H1 (cell line): ENCODE results near the gene CCDC33. TPM values are rescaled to one million over a fixed set of nuclear protein-coding genes. Genes with fewer than 3 reads are reported as not detected.

Experiments
- CTCF ChIA-PET: fragments of 300-600 bp; sonication (Branson Sonifier 250); formaldehyde crosslinking; loops from one replicate; lab custom pipeline; 2021; ENCODE audit not compliant: partially characterized antibody; lab: Charles Lee
- POLR2A ChIA-PET: fragments of 300-600 bp; sonication (Branson Sonifier 250); formaldehyde crosslinking; loops from one replicate; lab custom pipeline; 2021; ENCODE audit warnings: inconsistent platforms; ENCODE audit not compliant: partially characterized antibody; lab: Charles Lee
- DNase-seq, 2 experiments: peaks; one replicate each; pipeline versions ENCODE4 v3.0.0 to v3.0.0-alpha.2; 2010 to 2022; ENCODE audit warnings: low spot score in 2 of 2, low read depth in 1 of 2, mixed read lengths in 1 of 2
- FAIRE-seq: peaks from 2 replicates; lab custom pipeline; 2011; peaks lifted over from hg19 to GRCh38; lab: Jason Lieb, UNC
- H2AFZ ChIP-seq: 2 replicates; pipeline ENCODE4 v1.8.1; 2012; ENCODE audit warnings: low read length, inconsistent platforms
- H2AK5ac ChIP-seq: 2 replicates; pipeline ENCODE4 v1.6.1; 2013; ENCODE audit warnings: low read depth, low read length
- H2BK120ac ChIP-seq: replicated peaks from 2 replicates; pipeline ENCODE3; 2013; ENCODE audit warnings: low read depth, low read length, inconsistent platforms
- H2BK12ac ChIP-seq: 2 replicates; pipeline ENCODE4 v1.6.1; 2013; ENCODE audit warnings: low read depth, low read length
- H2BK15ac ChIP-seq: 2 replicates; pipeline ENCODE4 v1.6.1; 2013; ENCODE audit warnings: low read length
- H2BK20ac ChIP-seq: 2 replicates; pipeline ENCODE4 v1.6.1; 2013; ENCODE audit warnings: low read length
- H2BK5ac ChIP-seq: 2 replicates; pipeline ENCODE4 v1.6.1; 2013; ENCODE audit warnings: low read depth, low read length
- H3K14ac ChIP-seq: 2 replicates; pipeline ENCODE4 v1.6.1; 2013; ENCODE audit warnings: inconsistent platforms; ENCODE audit not compliant: insufficient read length
- H3K18ac ChIP-seq: 2 replicates; pipeline ENCODE4 v1.6.1; 2013; ENCODE audit warnings: low read length; ENCODE audit errors: extremely low read depth
- H3K23ac ChIP-seq: 2 replicates; pipeline ENCODE4 v1.6.1; 2013; ENCODE audit warnings: inconsistent platforms; ENCODE audit not compliant: insufficient read length
- H3K23me2 ChIP-seq: 2 replicates; pipeline ENCODE4 v1.6.1; 2013; ENCODE audit warnings: low read depth, low read length
- H3K27ac ChIP-seq: 2 replicates; pipeline ENCODE4 v1.6.1; 2011; ENCODE audit warnings: low read depth, low read length, inconsistent platforms
- H3K27me3 ChIP-seq, 4 experiments: replicated peaks in 1 of 4; 1 replicate in 1 of 4; 2 replicates in 3 of 4; pipeline versions ENCODE4 v1.6.1 to v1.8.1; 2011 to 2013; ENCODE audit warnings: low read length in 3 of 4, mild to moderate bottlenecking in 3 of 4, inconsistent platforms in 2 of 4, mixed read lengths in 2 of 4, moderate library complexity in 1 of 4; ENCODE audit not compliant: control insufficient read depth in 3 of 4, insufficient read depth in 3 of 4; ENCODE audit errors: extremely low read depth in 1 of 4
- H3K36me3 ChIP-seq, 4 experiments: 2 replicates each; pipeline versions ENCODE4 v1.6.1 to v1.8.1; 2011 to 2013; ENCODE audit warnings: mild to moderate bottlenecking in 4 of 4, low read length in 3 of 4, moderate library complexity in 2 of 4, control low read depth in 1 of 4, inconsistent platforms in 1 of 4; ENCODE audit not compliant: insufficient read depth in 4 of 4, control insufficient read depth in 2 of 4
- H3K4ac ChIP-seq: replicated peaks from 2 replicates; pipeline ENCODE3; 2013; ENCODE audit warnings: low read length, low read depth, mixed read lengths, inconsistent platforms; ENCODE audit not compliant: insufficient read length
- H3K4me1 ChIP-seq, 4 experiments: replicated peaks in 1 of 4; 1 replicate in 1 of 4; 2 replicates in 3 of 4; pipeline versions ENCODE4 v1.6.1 to v1.8.1; 2011 to 2013; ENCODE audit warnings: low read length in 3 of 4, inconsistent platforms in 2 of 4, mixed read lengths in 1 of 4; ENCODE audit not compliant: insufficient read depth in 4 of 4, control insufficient read depth in 3 of 4
- H3K4me2 ChIP-seq, 2 experiments: 2 replicates each; pipeline versions ENCODE4 v1.6.1 to v1.8.1; 2011 to 2013; ENCODE audit warnings: low read depth in 2 of 2, low read length in 2 of 2, control low read depth in 1 of 2, inconsistent platforms in 1 of 2, mild to moderate bottlenecking in 1 of 2; ENCODE audit not compliant: insufficient read depth in 1 of 2
- H3K4me3 ChIP-seq, 4 experiments: fragments of 200-600, 300-600 bp in 1 of 4; sonication (generic), shearing (Covaris generic), sonication (Bioruptor Twin) in 1 of 4; 2 replicates each; pipeline versions ENCODE4 v1.5.1 to v1.8.1; 2011 to 2016; ENCODE audit warnings: low read length in 4 of 4, low read depth in 3 of 4, control low read depth in 2 of 4, inconsistent platforms in 2 of 4, mild to moderate bottlenecking in 2 of 4, mixed read lengths in 1 of 4, moderate library complexity in 1 of 4; ENCODE audit not compliant: insufficient read depth in 2 of 4; ENCODE audit errors: extremely low read depth in 1 of 4
- H3K56ac ChIP-seq: replicated peaks from 2 replicates; pipeline ENCODE3; 2013; ENCODE audit warnings: low read depth, mild to moderate bottlenecking, mixed read lengths, low read length, inconsistent platforms; ENCODE audit not compliant: insufficient read length
- H3K79me1 ChIP-seq: 2 replicates; pipeline ENCODE4 v1.6.1; 2013; ENCODE audit warnings: low read depth, low read length, control low read depth
- H3K79me2 ChIP-seq, 2 experiments: 2 replicates each; pipeline versions ENCODE4 v1.6.1 to v1.8.1; 2012 to 2013; ENCODE audit warnings: low read length in 2 of 2, mild to moderate bottlenecking in 2 of 2, inconsistent platforms in 1 of 2; ENCODE audit not compliant: insufficient read depth in 2 of 2, control insufficient read depth in 1 of 2
- H3K9ac ChIP-seq, 4 experiments: replicated peaks in 1 of 4; 1 replicate in 1 of 4; 2 replicates in 3 of 4; pipeline versions ENCODE4 v1.6.1 to v1.8.1; 2011 to 2013; ENCODE audit warnings: low read depth in 3 of 4, low read length in 3 of 4, control low read depth in 2 of 4, mild to moderate bottlenecking in 2 of 4, moderate library complexity in 2 of 4, inconsistent platforms in 1 of 4; ENCODE audit errors: extremely low read depth in 1 of 4
- H3K9me3 ChIP-seq, 2 experiments: 2 replicates each; pipeline versions ENCODE4 v1.6.1 to v1.8.1; 2012 to 2013; ENCODE audit warnings: mild to moderate bottlenecking in 2 of 2, moderate library complexity in 2 of 2, control low read depth in 1 of 2, inconsistent platforms in 1 of 2, low read depth in 1 of 2, low read length in 1 of 2, mixed read lengths in 1 of 2; ENCODE audit not compliant: insufficient read depth in 2 of 2
- H4K20me1 ChIP-seq, 2 experiments: replicated peaks in 1 of 2; 2 replicates each; pipeline versions ENCODE3 to v1.8.1; 2011 to 2013; ENCODE audit warnings: inconsistent platforms in 2 of 2, low read length in 2 of 2, mild to moderate bottlenecking in 1 of 2; ENCODE audit not compliant: insufficient read depth in 2 of 2, control insufficient read depth in 1 of 2
- H4K5ac ChIP-seq: 2 replicates; pipeline ENCODE4 v1.6.1; 2013; ENCODE audit warnings: low read length, low read depth, mixed read lengths, inconsistent platforms; ENCODE audit not compliant: insufficient read length
- H4K8ac ChIP-seq: 2 replicates; pipeline ENCODE4 v1.8.0; 2013; ENCODE audit warnings: mild to moderate bottlenecking, moderate library complexity, low read length, inconsistent platforms; ENCODE audit not compliant: insufficient read depth; ENCODE audit errors: extremely low read depth
- H4K91ac ChIP-seq: replicated peaks from 2 replicates; pipeline ENCODE3; 2013; ENCODE audit warnings: low read length, mixed read lengths, inconsistent platforms; ENCODE audit not compliant: insufficient read length
- CHD1 ChIP-seq: IDR thresholded peaks from 2 replicates; pipeline ENCODE4 v1.6.1; 2012; ENCODE audit warnings: low read depth, low read length, improper control_type of control experiment
- CTBP2 ChIP-seq: IDR thresholded peaks from 2 replicates; pipeline ENCODE4 v1.7.0; 2011; ENCODE audit warnings: borderline replicate concordance, mild to moderate bottlenecking, moderate library complexity, mixed read lengths, low read length; ENCODE audit not compliant: insufficient read depth, insufficient read length
- EP300 ChIP-seq, 2 experiments: IDR thresholded peaks; 1 replicate in 1 of 2; 2 replicates in 1 of 2; pipeline ENCODE4 v1.6.1; 2011 to 2012; ENCODE audit warnings: low read depth in 2 of 2, low read length in 2 of 2, mild to moderate bottlenecking in 2 of 2, borderline replicate concordance in 1 of 2, inconsistent platforms in 1 of 2, moderate library complexity in 1 of 2
- HDAC6 ChIP-seq: IDR thresholded peaks from one replicate; pipeline ENCODE4 v1.7.1; 2012; ENCODE audit warnings: low read depth, mild to moderate bottlenecking, inconsistent platforms, low read length, moderate library complexity
- POU5F1 ChIP-seq: IDR thresholded peaks from 2 replicates; pipeline ENCODE4 v1.6.1; 2011; ENCODE audit warnings: low read depth, mild to moderate bottlenecking, low read length, moderate library complexity
- RXRA ChIP-seq: IDR thresholded peaks from 2 replicates; pipeline ENCODE4 v1.6.1; 2011; ENCODE audit warnings: low read depth, mild to moderate bottlenecking, low read length, moderate library complexity; ENCODE audit not compliant: insufficient read depth
- TBP ChIP-seq: IDR thresholded peaks from 2 replicates; pipeline ENCODE4 v1.6.1; 2011; ENCODE audit warnings: low read depth, low read length, improper control_type of control experiment
- WGBS, 2 experiments: shearing (Covaris generic) in 1 of 2; methylation state at CpG; one replicate each; pipeline versions ENCODE4 v1.1.6 to v1.1.7; 2013 to 2015; ENCODE audit warnings: low lambda C conversion rate in 2 of 2, mixed read lengths in 2 of 2, inconsistent platforms in 1 of 2, low coverage in 1 of 2, missing lambda C conversion rate in 1 of 2; ENCODE audit not compliant: insufficient replicate concordance in 2 of 2, insufficient coverage in 1 of 2, insufficient read length in 1 of 2; ENCODE audit errors: extremely low coverage in 1 of 2, missing lambda C conversion rate in 1 of 2; 5-methylcytosine and 5-hydroxymethylcytosine counted together
- polyA plus RNA-seq, 7 experiments: library from polyadenylated mRNA; depleted of rRNA in 3 of 7; stranded (reverse) in 5 of 7; unstranded in 2 of 7; fragments of >200 nt in 5 of 7; fragments of 200-250 nt in 2 of 7; gene quantifications; 1 replicate in 5 of 7; 2 replicates in 1 of 7; 4 replicates in 1 of 7; pipeline versions ENCODE4 v1.2.1 to v1.2.3, GENCODE V29; 2011 to 2013; ENCODE audit warnings: missing spikeins in 2 of 7, mixed read lengths in 2 of 7
- total RNA-seq: library from RNA; stranded (reverse); fragmentation: NEBNext Ultra II Directional; extraction: Animal tissue kit (Norgen Biotek cat#: 25700); gene quantifications from 2 replicates; pipeline ENCODE4 v1.2.1, GENCODE V29; 2021

CCDC33 gene
- total and polyA plus RNA-seq, 2 of the 8 experiments (the other 6 are each of a cell fraction or from before 2014, with no cell fraction given): 2.0 to 2.7 TPM

GRCh38 chr15:74259292-74259648, 23.1 kb downstream of the CCDC33 start:
- Histone ChIP-seq H2BK5ac (no peak overlapping the region), H3K4me1 (peaks cover 7 to 21% (median 17%) of the 10 kb centered on the region in 4 experiments), H3K79me1 (no peaks in the 10 kb centered on the region), H3K9ac (no peak overlapping the region), H3K23me2 (no peaks in the 10 kb centered on the region), H4K5ac (no peak overlapping the region), H3K4me2 (no peak overlapping the region), H3K27ac (no peak overlapping the region), H4K8ac (no peak overlapping the region), H2BK120ac (no peak overlapping the region), H3K4me3 (no peak overlapping the region), H3K27me3 (peaks cover 0 to 2% (median 0%) of the 10 kb centered on the region in 4 experiments; a peak in 1 of 7 replicates), H2AK5ac (no peak overlapping the region), H3K79me2 (no peaks in the 10 kb centered on the region), H3K9me3 (no peaks in the 10 kb centered on the region), H4K20me1 (peaks cover 0 to 5% of the 10 kb centered on the region in 2 experiments), H2AFZ (no peak overlapping the region), H3K56ac (no peak overlapping the region), H3K14ac (no peak overlapping the region), H3K36me3 (no peaks in the 10 kb centered on the region), H3K18ac (no peak overlapping the region), H2BK20ac (no peak overlapping the region), H2BK12ac (no peak overlapping the region), H3K4ac (no peak overlapping the region), H3K23ac (no peak overlapping the region), H4K91ac (no peak overlapping the region), H2BK15ac (no peak overlapping the region)
- POLR2A ChIA-PET: interaction anchor here (4.4 kb wide), 1 partner anchor 14 kb away, joined by 11 read pairs; no protein-coding TSS in a partner anchor
- 67% methylated on average over 5 of the region's 5 CpGs; no CpG with 5 or more reads in 1 of the 2 experiments for WGBS, 2 experiments
- DNase-seq (no peak), FAIRE-seq (no peak)
- CTCF ChIA-PET: interaction anchor here (1.2 to 12.1 kb wide), 4 partner anchors 11 to 50 kb away, joined by 3 to 87 read pairs (median 4); no protein-coding TSS in a partner anchor
- TF ChIP-seq CTBP2: no peak
- TF ChIP-seq HDAC6: no peak
- no peak for TF ChIP-seq RXRA
- no peak for TF ChIP-seq POU5F1
- no peak for TF ChIP-seq TBP
- no peak for TF ChIP-seq CHD1
- no peak for TF ChIP-seq EP300 (IDR thresholded peaks at IDR 0.05; ENCODE audit: borderline replicate concordance in 1 of 2, low read depth in 2 of 2, low read length in 2 of 2)
